Stimulated activated CD4-positive, alpha-beta T cell treated with anti-CD3 and anti-CD28 coated beads, Interleukin-12 subunit alpha, Interleukin-12 subunit beta, amount 100 ng/mL, for 4 hours (primary cell): ENCODE results near the gene SPZ1.
"Not testable (repeated sequence)": the region's sequence is repeated elsewhere in the genome, so short reads cannot be mapped to it uniquely, and the experiment has no call there.

Source experiments
- DNase-seq: peaks from one replicate; pipeline ENCODE4 v3.0.0-alpha.2; 2020

The SPZ1 gene

DNA sequence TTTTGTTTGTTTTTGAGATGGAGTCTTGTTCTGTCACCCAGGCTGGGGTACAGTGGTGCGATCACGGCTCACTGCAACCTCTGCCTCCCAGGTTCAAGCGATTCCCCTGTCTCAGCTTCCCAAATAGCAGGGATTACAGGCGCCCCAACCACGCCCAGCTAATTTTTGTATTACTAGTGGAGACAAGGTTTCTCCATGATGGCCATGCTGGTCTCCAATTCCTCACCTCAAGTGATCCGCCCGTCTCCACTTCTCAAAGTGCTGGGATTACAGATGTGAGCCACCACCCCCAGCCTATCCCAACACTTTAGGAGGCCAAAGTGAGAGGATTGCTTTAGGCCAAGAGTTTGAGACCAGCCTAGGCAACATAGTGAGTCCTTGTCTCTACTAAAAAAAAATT is 19.3 kb downstream of the SPZ1 start:
- no peak for DNase-seq

DNA sequence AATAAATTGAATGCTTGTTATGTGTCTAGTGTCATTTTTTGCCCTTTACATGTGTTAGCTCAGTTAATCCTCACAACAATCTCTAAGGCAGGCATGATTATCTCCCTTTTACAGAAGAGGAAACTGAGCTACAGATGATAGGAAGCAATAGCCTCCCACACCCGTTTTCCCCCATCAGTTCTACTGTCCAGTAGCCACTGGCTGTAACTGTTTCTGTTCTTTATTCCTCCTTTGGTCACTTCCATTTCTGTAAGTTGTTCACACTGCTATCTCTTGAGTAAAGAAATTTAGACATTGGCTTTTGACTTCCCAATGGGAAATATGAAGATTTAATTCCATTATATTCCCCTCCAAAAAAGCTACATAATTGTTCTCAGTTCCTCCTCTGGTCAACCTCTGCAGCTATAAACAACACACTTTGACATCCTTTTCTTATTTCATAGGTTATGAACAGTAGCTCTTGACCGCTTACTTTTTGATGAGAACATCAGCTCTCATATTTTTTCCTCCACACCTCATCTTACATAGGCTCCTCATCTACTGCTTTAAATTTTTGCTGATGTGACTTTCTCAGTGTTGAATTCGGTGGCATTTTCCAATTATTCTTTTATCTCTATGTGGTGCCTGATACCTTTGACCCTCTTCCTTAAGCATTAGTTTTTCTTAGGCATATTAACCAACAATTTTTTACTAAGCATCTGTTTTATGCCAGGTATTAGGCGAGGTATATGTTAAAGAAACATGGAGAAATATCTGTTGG is 21.4 kb downstream of the SPZ1 start:
- no peak for DNase-seq

DNA sequence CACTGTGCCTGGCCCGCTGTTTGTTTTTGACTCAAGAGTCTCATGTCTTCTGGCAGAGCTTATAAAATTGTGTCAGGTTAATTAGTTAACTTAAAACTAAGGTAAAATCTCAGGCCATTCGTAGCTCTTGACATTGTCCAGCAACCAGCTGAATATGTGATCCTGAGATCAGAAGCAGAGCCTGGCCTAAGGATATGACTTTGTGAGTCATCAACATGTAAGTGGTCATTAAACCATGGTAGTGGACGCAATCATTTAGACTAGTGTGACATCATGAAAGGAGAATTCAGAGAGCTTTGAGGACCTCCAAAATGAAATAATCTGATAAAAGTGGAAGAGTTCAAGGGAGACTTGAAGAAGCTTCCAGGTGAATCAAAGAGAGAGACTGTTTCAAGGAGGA is 23.3 kb downstream of the SPZ1 start:
- DNase-seq, result no peak

DNA sequence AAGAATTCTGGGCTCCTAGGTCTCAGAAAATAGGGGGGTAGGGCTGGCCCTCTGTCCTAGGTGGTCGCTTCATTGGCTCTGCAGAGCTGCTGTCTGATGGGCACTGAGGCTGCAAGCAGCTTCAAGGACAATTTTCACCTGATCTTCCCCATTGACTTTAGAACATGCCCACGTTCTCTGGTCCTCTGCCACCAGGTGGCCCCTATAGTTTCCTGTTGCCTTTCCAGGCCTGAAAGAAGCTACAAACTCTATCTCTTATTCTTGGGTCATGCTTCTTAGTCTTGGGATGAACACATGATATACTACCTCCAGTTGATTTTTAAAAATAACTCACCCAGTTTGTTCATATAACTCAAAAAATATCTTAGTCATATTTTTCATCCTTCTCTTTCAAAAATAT is 26.3 kb downstream of the SPZ1 start:
- DNase-seq, result peak; percentile 14

DNA sequence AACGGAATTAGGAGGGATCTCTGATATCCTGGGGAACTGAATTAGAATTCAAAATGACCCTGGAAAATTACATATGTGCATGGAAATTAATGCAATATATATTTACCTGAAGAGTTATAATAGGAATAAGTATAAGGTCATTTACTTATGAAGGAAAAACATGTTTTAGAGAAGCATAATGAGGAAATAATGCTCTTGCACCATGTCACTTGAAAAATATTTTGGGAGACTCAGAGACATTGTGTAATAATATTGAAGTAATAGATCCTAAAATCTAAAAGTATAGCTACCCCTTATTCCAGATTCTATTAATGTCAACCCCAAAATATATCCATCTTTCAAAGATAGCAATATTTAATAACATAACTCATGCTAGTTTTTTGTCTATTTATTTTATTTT is 28.4 kb downstream of the SPZ1 start:
- no peak for DNase-seq

DNA sequence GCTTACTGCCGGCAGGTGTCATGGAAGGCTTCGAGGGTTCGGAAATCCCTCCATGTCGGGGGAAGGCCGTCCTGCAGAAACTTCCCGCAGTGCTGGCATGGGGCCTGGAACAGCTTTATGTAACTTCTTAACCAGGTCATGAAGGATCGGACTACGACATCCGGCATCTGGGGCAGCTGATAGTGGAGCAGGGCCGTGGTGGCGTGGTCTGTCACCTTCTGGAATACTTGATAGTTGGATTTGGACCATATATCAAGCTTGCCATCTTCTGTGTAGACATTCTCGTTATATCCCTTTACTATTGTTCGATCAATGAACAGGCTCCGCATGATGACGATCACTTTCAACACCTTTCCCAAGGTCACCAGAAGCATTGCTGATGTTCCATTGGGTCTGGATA is 31.2 kb downstream of the SPZ1 start:
- not testable (repeated sequence) for DNase-seq

DNA sequence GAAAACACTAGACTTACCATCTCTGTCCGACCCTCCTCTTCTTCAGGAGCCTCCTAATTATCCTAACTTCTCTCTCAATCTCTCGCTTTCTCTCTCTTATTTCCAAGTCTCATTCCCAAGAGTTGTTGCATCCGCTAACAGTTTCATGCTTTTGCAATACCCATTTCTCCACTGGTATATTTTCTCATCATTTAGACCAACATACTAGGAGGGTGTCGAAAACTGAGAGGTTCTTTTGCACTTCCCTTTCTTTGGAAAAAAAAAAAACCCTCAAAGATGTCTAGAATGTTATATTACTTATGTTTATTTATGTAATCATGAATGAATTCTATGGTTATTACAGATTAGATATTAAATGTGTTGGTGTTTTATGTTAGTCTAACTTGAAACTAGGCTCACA is 35.9 kb downstream of the SPZ1 start:
- no peak for DNase-seq

DNA sequence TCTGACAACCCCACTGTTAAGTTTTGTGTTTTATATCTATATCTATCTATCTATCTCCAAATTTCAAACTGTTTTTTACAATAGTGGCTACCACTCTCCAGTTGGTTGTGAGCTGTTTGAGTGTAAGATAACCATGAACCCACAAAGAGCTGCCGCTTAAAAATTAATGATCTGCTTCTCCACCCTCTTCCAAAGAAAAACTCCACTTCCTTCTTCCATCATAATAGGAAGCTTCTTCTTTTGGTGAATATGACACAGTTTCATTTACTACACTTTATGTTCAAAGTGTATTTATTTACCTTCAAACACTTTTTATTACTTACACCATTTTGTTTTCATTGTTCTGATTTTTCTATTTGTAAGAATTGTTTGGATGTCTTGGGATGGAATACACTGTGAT is 37.9 kb downstream of the SPZ1 start:
- DNase-seq, result no peak

DNA sequence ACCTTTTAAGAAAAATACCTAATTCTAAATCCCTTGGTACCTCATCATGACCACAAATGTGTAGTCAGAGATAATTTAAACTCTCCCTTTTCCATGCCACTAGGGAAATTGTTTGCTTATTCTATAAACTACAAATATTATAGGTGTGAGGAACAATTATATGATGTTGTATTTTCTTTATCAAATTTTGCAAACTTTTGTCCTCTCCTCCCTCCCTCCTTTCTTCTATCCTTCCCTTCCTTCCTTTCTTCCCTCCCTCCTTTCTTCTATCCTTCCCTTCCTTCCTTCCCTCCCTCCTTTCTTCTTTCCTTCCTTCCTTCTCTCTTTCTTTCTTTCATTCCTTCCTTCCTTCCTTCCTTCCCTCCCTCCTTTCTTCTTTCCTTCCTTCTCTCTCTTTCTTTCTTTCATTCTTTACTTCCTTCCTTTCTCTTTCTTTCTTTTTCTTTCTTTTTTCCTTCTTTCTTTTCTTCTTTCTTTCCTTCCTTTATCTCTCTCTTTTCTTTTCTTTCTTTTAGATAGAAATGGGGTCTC is 41.2 kb downstream of the SPZ1 start:
- DNase-seq, result no peak

DNA sequence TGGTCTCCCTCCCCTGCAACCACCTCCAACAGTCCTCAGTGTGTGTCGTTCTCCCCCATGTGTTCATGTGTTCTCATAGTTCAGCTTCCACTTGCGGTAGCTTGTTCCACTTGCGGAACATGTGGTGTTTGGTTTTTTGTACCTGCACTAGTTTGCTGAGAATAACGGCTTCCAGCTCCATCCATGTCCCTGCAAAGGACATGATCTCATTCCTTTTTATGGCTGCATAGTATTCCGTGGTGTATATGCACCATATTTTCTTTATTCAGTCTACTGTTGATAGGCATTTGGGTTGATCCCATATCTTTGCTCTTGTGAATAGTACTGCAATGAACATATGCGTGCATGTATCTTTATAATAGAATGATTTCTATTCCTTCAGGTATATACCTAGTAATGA is 45.1 kb downstream of the SPZ1 start:
- no peak for DNase-seq

DNA sequence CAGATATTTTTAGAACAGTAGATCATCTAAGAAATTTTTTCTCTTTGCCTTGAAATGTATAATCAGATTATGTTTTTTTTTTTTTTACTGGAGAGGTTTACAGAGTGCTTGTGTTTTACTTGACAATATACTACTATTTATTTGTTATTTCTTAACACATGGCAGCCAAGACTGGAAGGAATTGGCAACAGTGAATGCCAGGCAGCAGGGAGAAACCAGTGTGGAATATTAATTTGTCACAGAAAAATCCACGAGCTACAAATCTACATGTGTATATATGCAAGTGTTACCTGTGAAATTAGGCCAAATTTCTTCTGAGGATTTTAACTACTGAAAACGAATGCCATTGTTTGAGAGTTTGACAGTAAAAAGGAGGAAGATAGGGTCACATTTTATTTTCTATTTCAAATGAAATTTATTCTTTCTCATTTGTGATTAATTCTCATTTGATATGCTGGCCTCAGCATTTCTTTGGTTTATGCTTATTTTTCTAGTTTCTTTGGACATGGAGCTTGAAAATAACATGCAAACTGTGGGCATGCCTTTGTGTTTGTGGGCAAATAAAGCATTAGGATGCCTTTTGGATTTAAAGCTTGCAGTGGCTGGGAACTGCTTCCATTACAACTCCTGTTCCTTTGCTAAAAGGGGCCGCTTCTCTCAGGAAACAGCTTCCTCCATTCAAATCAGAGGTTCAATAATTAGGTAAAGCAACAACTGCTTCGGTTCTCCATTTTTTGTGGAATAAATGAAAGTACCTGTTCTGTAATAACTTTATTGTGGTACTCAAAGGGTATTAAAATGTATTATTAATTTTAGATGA is 49.1 kb downstream of the SPZ1 start:
- DNase-seq, result no peak

DNA sequence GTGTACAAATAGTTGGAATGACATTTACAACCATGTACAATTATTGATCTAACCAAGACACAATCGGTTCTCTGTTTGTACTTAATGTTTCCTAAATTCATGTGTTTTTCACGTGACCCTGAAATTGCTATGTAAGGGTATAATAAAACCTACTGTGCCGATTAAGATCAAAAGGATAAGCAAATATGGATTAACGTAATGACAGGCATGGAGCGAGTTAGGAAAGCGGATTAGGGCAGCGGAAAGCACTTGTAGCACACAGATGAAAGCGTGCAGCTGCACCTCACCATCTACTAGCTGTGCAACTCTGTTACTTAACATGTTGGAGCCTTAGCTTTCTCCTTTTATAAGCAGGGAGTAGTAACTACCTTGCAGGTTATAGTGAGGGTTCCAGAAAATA is 49.7 kb downstream of the SPZ1 start:
- no peak for DNase-seq

DNA sequence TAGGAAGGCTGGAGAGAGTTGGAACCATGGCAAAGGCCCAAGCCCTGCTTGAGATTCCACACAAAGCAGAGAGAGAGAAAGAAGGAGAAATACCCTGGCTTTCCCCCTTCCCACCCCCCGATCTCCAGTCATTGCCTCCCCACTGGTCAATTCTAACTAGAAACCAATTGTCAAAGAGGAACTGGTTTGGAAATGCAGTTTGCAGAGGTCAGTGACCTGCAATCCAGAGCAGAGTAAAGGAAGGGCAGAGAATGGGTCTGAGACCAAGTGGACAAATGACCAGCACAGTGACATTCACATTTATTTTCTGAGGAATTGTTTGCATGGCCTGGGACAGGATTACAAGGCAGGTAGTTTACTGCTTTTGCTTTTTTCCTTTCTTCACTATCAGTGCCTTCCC is 50.6 kb downstream of the SPZ1 start:
- no peak for DNase-seq
